Loucy (cell line): ENCODE measurements around the gene RAP1GAP2.

ENCODE experiments used
- H2AFZ ChIP-seq: fragments of 200-600 bp; sonication (generic); 2 replicates; pipeline ENCODE4 v1.6.0; 2016; ENCODE audit warnings: antibody characterized with exemption, mild to moderate bottlenecking, low read length, moderate library complexity
- H3F3A ChIP-seq: fragments of 200-600 bp; 2 replicates; pipeline ENCODE4 v1.6.0; 2016; ENCODE audit warnings: antibody characterized with exemption, low read depth, mild to moderate bottlenecking
- H3K27me3 ChIP-seq: fragments of 200-600 bp; sonication (generic); 2 replicates; pipeline ENCODE4 v1.6.1; 2014; ENCODE audit warnings: low read length, mild to moderate bottlenecking; ENCODE audit not compliant: insufficient read depth, poor library complexity, severe bottlenecking
- H3K36me3 ChIP-seq: fragments of 200-600 bp; sonication (generic); 2 replicates; pipeline ENCODE4 v1.6.1; 2016; ENCODE audit warnings: low read length; ENCODE audit not compliant: insufficient read depth
- H3K4me1 ChIP-seq: fragments of 200-600 bp; sonication (generic); 2 replicates; pipeline ENCODE4 v1.5.1; 2014; ENCODE audit warnings: low read length, mild to moderate bottlenecking; ENCODE audit not compliant: insufficient read depth, poor library complexity, severe bottlenecking
- H3K4me2 ChIP-seq: fragments of 200-600 bp; sonication (generic); 2 replicates; pipeline ENCODE4 v1.6.0; 2014; ENCODE audit warnings: antibody characterized with exemption, low read length, low read depth, mild to moderate bottlenecking; ENCODE audit not compliant: poor library complexity, severe bottlenecking
- H3K4me3 ChIP-seq: fragments of 200-600 bp; sonication (generic); 2 replicates; pipeline ENCODE4 v1.5.1; 2014; ENCODE audit warnings: low read length, mild to moderate bottlenecking, mixed read lengths; ENCODE audit not compliant: poor library complexity, severe bottlenecking
- H3K79me2 ChIP-seq: fragments of 200-600 bp; sonication (generic); 2 replicates; pipeline ENCODE4 v1.6.1; 2014; ENCODE audit warnings: low read length; ENCODE audit not compliant: insufficient read depth
- H3K9ac ChIP-seq: fragments of 200-600 bp; sonication (generic); 2 replicates; pipeline ENCODE4 v1.6.0; 2014; ENCODE audit warnings: mild to moderate bottlenecking, low read depth, low read length, moderate library complexity; ENCODE audit not compliant: poor library complexity, severe bottlenecking
- H3K9me2 ChIP-seq: fragments of 200-600 bp; sonication (generic); replicated peaks from 2 replicates; pipeline ENCODE4 v1.6.1; 2016; ENCODE audit warnings: low read depth, low read length, mixed read lengths
- H3K9me3 ChIP-seq: fragments of 200-600 bp; sonication (generic); 2 replicates; pipeline ENCODE4 v1.6.1; 2014; ENCODE audit warnings: mild to moderate bottlenecking, antibody characterized with exemption, low read length, low read depth; ENCODE audit not compliant: insufficient read depth
- H4K20me1 ChIP-seq: fragments of 200-600 bp; sonication (generic); 2 replicates; pipeline ENCODE4 v1.6.0; 2014; ENCODE audit warnings: antibody characterized with exemption, low read length, mild to moderate bottlenecking; ENCODE audit not compliant: insufficient read depth, poor library complexity, severe bottlenecking
- EZH2phosphoT487 ChIP-seq: fragments of 200-600 bp; IDR thresholded peaks from 2 replicates; pipeline ENCODE4 v1.6.1; 2018; ENCODE audit warnings: antibody characterized with exemption, mild to moderate bottlenecking, moderate library complexity, borderline replicate concordance
- TF ChIP-seq, protein P1 (sequence below): fragments of 200-600 bp; sonication (generic); conservative IDR thresholded peaks from 2 replicates; pipeline ENCODE4 v1.5.1; 2014; ENCODE audit warnings: mild to moderate bottlenecking, antibody characterized with exemption, low read length

RAP1GAP2 gene

DNA sequence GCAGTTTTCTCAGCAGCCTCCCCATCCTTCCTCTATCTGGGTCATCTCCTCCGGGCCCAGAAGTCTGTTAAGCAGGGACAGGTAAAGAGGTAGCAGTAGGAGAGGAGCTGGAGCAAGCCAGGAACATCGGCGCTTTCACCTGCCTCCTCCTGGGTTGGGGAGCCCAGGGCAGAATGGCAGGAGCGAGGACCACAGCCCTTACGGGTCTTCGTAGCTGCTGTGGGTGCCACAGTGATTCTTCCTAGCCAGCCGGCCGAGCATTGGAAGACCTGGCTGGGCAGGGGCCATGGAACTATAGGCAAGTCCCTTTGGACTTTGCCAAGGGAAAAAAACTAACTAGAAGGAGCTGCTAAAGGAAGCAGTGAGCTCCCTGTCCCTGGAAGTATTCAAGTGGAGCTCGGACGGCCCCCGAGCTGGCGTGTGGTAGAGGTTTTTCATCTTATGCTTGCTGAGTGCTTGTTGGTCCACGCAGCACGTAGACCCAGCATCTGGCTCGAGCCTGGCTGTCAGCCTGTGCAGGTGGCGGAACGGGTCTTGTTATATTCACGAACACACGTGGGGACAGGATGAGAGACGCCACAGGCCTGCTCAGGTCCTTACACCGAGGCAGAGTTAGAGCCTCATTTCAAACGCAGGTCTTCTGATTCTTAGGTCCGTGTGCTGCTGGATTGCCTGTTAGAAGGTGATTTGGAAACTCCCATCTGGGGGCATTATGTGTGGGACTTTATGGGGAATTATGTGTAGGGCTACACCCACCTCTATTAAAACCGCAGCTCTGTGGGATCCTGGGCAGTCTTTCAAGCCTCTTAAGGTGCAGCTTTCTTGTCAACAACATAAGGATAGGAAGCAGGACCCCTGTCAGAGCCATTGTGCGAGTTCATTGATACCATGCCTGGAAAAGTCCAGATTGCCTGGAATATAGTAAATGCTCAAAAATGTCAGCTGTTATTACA, 212.4 kb downstream of the RAP1GAP2 start:
- Histone ChIP-seq H3K4me2 (no peak overlapping the region), H3K4me3 (no peak overlapping the region), H4K20me1 (peaks cover 12% of the 10 kb centered on the region), H3K9ac (no peak overlapping the region), H3K9me3 (no peaks in the 10 kb centered on the region), H3K79me2 (no peaks in the 10 kb centered on the region), H2AFZ (no peak overlapping the region), H3F3A (no peaks in the 10 kb centered on the region), H3K36me3 (peaks cover 86% of the 10 kb centered on the region; the same call in 1 of the 2 replicates), H3K4me1 (no peaks in the 10 kb centered on the region), H3K9me2 (no peaks in the 10 kb centered on the region), H3K27me3 (no peaks in the 10 kb centered on the region)
- TF ChIP-seq EZH2phosphoT487, result no peak
- TF ChIP-seq, protein P1, sequence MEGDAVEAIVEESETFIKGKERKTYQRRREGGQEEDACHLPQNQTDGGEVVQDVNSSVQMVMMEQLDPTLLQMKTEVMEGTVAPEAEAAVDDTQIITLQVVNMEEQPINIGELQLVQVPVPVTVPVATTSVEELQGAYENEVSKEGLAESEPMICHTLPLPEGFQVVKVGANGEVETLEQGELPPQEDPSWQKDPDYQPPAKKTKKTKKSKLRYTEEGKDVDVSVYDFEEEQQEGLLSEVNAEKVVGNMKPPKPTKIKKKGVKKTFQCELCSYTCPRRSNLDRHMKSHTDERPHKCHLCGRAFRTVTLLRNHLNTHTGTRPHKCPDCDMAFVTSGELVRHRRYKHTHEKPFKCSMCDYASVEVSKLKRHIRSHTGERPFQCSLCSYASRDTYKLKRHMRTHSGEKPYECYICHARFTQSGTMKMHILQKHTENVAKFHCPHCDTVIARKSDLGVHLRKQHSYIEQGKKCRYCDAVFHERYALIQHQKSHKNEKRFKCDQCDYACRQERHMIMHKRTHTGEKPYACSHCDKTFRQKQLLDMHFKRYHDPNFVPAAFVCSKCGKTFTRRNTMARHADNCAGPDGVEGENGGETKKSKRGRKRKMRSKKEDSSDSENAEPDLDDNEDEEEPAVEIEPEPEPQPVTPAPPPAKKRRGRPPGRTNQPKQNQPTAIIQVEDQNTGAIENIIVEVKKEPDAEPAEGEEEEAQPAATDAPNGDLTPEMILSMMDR, result no peak

DNA sequence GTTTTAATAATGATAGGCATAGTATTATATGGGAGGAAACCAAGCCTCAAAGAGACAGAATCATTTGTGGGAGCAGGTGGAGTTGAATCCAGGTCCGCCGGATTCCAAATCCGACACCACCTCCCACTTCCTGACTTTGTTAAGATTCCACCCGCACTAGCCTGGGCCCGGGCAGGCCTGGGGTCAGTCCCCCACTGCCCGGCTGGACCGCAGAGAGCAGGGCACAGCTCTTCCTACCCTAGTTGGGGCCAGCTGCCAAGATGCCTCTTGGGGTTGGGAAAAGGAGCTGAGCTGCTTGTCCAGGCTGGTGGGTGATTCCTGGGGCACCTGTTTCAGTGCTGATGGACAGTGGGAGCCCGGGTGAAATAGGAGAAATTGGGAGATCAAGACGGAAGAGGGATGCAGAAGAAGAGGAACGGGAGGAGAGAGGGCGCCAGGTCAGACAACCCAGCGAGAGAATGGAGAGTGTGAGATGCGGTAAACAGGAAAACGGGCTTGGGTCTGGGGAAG, 213.2 kb downstream of the RAP1GAP2 start:
- Histone ChIP-seq H3K27me3 (no peaks in the 10 kb centered on the region), H3K4me1 (no peaks in the 10 kb centered on the region), H4K20me1 (peaks cover 11% of the 10 kb centered on the region), H3K4me3 (no peak overlapping the region), H3K36me3 (peaks cover 87% of the 10 kb centered on the region; the same call in 1 of the 2 replicates), H3K79me2 (no peaks in the 10 kb centered on the region), H3F3A (no peaks in the 10 kb centered on the region), H3K9ac (no peak overlapping the region), H3K4me2 (no peak overlapping the region), H2AFZ (no peak overlapping the region), H3K9me2 (no peaks in the 10 kb centered on the region), H3K9me3 (no peaks in the 10 kb centered on the region)
- no peak for TF ChIP-seq EZH2phosphoT487
- TF ChIP-seq, protein P1, result no peak

DNA sequence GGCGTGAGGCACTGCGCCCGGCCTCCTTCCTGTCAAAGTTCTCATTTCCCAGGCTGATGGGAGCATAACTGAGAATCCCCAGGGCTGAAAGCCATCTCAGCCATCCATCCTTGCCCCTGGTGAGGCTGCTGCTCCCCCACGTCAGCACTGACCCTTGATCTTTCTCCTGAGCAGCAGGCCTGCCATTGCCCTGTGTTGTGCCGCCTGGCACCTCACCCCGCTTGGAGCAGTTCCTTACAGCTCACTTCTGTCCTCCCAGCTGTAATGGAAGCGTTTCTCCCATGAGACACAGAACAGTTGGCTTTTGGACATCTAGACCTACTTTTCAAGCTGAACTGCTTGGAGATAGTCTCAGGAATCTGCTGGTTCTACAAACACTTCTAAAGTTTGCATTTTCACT, 215.7 kb downstream of the RAP1GAP2 start:
- no peak overlapping the region for H2AFZ ChIP-seq
- no peaks in the 10 kb centered on the region for H3K9me2 ChIP-seq
- no peak overlapping the region for H3K4me3 ChIP-seq
- no peaks in the 10 kb centered on the region for H3F3A ChIP-seq
- H3K9ac ChIP-seq, result no peak overlapping the region
- peaks cover 8% of the 10 kb centered on the region for H4K20me1 ChIP-seq
- H3K9me3 ChIP-seq, result no peaks in the 10 kb centered on the region
- H3K27me3 ChIP-seq, result no peaks in the 10 kb centered on the region
- H3K4me1 ChIP-seq, result no peaks in the 10 kb centered on the region
- H3K79me2 ChIP-seq, result no peaks in the 10 kb centered on the region
- peaks cover 89% of the 10 kb centered on the region for H3K36me3 ChIP-seq
- TF ChIP-seq, protein P1, result no peak
- TF ChIP-seq EZH2phosphoT487, result no peak
- H3K4me2 ChIP-seq, result no peak overlapping the region
